HG03159 (cell line): Measurements from ENCODE around the gene HAGH.
"Not testable (repeated sequence)": the region's sequence is repeated elsewhere in the genome, so short reads cannot be mapped to it uniquely, and the experiment has no call there.

ENCODE experiments used
- ATAC-seq: cut with Tn5 transposase; IDR thresholded peaks from one replicate; pipeline ENCODE4 v1.9.1; 2021; ENCODE audit warnings: mild to moderate bottlenecking, moderate library complexity; ENCODE audit not compliant: unreplicated experiment

Gene HAGH

DNA sequence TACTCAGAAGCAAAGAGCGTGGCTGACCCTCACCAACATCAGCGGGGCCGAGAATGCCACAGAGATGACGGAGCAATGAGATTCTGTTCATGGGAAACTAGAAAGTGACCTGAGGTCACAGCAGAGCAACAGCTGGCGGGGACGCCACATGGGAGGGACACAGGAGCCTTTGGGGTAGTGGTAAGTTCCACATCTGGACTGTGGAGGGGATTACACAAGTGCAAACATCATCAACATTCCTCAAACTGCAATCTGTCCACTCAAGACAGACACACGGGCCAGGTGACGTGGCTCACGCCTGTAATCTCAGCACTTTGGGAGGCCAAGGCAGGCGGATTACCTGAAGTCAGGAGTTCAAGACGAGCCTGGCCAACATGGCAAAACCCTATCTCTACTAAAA, 11.2 kb downstream of the HAGH start:
- ATAC-seq, result no peak

DNA sequence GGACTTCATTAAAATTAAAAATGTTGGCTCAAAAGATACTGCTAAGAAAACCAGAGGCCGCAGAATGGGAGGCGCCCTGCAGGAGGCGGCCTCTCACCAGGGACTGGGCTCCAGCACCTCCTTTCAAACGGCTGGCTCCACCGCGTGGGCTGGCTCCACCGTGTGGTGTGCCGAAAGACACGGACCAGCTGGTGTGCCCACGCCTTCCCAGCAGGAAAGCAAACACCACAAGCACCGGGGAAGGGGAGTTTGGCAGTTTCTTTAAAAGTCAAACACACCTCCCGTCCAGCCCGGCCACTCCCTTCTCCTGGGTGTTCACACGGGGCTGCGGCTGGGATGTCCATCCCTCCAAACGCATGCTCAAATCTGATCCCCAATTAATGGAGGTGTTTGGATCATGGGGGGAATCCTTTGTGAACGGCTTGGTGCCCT, 13.9 kb downstream of the HAGH start:
- no peak for ATAC-seq

DNA sequence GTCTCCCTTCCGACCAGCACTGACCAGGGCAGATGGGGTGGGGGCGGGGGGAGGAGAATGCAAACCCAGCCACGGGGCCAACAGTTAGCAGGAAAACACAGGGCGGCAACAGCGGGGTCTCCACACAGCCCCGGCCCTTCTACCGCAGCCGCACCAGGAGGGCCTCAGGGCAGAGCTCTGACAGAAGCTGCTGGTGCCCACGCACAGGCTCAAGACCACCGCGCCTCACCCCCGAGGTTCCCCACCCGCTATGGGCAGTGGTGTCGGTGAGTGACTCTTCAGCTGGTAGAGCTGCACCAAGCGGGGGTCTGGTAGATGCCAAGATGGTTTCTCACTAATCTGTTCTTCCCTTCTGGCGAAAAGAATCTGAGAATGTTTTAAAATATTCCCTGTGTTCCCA, 16.1 kb downstream of the HAGH start:
- ATAC-seq, result no peak

DNA sequence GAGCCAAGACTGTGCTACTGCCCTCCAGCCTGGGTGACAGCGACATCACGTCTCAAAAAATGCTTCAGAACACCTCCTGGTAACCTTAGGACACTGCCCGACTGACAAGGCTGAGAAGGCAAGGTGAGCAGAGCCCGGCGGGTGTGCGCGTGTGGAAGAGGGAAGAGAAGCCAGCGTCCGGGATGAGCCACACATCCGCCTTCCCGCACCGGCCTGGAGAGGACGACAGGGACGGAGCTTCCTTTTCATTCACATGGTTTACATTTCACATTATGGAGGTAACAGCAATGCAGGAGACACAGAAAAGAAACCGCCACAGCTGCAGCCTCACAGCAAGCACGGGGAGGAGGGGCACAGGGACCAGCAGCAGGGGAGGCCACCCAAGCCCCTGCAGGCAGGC, 16.5 kb downstream of the HAGH start:
- no peak for ATAC-seq

DNA sequence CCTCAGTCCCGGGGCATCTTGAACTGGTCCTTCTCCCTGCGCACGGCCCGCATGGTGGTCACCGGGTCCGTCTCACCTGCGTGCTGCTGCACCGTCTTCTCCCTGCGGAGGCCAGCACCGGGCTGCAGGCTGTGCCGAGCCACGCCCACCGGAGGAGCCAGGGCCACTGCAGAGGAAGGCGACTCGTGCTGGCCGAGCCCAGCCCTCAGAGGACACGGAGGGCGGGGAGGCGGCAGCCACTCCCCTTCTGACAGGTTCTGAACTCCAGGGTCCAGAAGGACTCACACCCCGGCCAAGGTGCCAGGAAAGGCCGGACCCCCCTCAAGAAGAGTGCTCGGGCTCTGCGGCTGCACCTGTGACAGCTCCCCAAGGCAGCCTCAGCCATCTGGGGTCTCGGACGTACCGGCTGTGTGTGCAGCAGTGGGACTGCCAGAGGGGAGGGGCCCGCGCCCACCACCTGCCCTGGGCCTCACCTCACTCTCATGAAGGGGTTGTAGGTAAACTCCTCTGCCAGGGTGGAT, 17.3 kb downstream of the HAGH start:
- ATAC-seq, result no peak

DNA sequence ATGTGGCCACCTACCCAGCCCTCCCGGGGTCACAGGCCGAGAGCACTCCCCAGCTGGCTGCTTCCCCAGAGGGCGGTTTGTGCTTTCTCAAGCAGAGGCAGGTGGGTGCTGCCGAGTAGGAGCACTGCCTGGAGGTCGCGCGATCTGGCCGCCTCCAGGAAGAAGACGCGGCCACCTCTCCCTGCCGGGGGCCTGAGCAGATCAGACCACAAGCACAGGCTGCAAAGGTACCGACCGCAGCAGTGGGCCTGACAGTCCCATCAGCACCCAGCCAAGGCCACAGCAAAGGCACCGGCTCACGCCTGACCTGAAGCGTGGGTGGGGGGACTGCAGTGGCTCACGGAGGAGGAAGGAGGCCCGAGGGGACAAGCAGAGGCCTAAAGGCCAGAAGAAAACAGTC, 17.9 kb downstream of the HAGH start:
- no peak for ATAC-seq

DNA sequence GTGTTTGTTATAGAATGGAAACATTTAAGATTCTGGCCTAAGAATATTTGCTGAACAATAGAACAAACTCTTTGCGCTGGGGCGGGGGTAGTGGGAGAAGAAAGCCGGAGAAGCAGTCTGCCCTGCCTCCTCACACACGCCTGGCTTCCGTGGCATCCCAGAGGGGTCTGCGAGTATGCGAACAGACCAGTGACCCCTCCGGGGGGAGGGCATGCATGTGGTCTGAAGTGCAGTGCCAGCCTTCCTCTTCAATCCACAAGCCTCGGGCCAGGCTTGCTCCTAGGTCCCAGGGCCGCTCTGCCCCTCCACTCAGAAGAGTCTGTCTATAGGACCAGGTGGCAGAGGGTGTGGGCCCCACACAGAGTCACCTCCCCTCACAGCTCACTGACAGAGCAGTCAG, 19.0 kb downstream of the HAGH start:
- ATAC-seq, result no peak

DNA sequence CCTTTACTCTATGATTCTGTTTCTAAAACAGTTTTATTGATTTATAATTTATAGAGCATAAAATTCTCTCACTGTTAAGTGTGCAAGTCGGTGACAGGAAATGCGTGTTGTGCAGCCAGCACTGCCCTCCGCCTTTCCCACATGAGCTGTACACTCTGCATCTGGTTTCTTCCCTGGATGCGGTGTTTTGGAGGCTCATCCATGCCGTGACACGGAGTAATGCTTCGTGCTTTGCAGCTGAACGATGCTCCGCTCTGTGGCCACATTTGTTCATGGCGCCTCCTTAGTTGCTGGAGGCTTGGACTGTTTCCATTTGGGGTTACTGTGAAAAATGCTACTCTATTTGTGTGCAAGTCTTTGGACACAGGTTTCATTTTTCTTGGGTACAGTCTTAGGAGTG, 25.9 kb downstream of the HAGH start:
- ATAC-seq, result no peak

DNA sequence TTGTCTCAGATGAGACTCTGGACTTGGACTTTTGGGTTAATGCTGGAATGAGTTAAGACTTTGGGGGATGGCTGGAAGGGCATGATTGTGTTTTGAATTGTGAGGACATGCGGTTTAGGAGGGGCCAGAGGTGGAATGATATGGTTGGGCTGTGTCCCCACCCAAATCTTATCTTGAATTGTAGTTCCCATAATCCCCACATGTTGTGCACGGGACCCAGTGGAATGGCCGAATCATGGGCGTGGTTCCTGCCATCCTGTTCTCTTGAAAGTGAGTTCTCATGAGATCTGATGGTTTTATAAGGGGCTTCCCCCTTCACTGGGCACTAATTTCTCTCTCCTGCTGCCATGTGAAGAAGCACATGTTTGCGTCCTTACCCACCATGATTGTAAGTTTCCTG, 27.4 kb downstream of the HAGH start:
- ATAC-seq, result not testable (repeated sequence)

DNA sequence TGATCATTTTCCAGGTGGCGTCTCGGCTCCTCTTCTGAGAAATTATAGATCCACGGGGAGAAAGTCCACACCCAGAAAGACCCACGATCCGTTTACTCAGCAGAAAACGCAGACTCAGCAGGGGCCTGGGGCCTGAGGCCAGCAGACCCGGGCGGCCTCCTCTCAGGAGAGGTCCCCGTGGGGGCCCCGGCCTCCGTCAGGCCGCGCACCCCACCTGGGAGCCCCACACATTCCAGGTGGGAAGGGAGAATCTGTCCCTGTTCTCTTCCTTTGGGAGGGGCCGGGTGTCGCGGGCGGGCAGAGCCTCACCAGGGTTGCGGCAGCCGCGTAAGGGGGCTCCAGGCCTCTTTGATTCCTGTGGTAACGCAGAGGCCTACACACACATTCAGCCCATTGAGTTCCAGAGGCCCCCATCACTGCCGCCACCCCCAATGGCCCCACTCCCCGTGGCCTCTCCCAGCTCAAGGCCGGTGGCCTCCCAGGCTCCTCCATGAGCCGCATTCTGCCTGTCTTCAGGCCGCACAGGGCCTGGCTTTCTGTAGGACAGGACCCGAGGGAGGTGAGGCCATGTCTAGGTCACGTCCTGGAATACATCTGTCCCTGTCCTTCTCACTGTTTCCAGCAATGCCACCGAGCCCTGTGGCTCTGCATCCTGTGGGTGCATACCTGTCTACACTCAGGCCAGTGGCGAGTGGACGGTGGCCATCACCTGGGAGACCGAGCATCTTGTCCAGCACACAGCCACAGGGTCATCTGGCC, 31.5 kb downstream of the HAGH start:
- no peak for ATAC-seq

DNA sequence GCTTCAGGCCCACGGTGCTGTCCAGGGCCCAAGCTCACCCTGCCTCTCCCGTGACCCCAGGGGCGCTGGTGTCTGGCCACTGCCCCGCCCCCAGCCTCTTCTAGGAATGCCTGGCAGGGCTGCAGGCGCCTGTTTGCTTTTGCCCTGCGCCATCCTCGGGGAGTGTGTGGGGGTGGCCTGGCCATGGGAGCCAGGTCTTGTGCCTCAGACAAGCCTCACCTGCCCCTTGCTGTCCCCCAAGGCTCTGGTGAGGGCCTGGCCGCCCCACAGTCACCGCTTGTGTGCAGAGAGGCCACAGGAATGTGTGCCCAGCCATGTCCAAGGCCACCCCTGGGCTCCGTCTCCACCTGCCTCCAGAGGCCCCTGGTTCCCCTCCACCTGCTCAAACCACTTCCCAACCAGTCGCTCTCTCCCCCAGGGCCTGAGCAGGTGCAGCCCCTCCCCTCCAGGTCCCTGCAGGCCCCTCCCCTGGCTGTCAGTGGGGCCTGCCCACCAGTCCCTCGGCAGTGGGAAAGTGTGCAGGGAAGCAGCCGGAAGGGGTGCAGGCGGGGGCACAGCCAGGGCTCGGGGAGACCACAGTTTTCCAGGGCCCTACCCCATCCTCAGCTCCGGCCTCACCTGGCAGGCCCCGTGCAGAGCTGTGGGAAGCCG, 32.3 kb downstream of the HAGH start:
- ATAC-seq, result no peak

DNA sequence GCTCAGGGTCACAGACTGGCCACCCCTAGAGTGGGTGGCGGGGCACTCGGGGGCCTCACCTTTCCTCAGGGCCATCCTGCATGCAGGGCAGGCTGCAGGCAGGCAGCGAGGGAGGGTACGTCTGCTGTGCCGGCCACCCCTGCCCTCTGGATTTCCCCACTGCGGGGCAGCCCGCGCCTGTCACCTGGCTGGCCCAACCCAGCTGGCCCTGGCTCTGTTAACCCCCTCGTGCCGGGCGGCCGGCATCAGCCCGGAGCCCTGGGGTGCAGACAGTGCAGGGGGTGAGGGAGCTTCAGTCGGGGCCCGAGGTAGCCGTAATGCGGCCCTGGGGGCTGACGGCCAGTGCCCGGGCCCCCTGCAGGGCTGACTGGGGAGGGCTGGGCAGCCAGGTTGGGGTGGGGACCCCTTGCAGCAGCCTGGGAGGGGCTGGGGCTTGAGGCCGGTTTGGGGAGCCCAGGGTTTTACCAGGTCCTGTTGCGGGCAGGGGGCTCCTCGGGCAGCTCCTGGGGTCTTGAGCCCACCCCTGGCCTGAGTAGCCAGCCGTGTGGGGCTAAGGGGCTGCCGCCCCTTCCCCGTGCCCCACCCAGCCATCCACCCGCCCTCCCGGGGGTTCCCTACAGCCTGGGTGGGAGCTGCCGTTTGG, 32.9 kb downstream of the HAGH start, which contains the start of gene IGFALS:
Gene IGFALS (minus strand): TSS at position 128 of the 643 bp plus-strand sequence. CDS start 53 bp downstream, at position 75.
- no peak for ATAC-seq

DNA sequence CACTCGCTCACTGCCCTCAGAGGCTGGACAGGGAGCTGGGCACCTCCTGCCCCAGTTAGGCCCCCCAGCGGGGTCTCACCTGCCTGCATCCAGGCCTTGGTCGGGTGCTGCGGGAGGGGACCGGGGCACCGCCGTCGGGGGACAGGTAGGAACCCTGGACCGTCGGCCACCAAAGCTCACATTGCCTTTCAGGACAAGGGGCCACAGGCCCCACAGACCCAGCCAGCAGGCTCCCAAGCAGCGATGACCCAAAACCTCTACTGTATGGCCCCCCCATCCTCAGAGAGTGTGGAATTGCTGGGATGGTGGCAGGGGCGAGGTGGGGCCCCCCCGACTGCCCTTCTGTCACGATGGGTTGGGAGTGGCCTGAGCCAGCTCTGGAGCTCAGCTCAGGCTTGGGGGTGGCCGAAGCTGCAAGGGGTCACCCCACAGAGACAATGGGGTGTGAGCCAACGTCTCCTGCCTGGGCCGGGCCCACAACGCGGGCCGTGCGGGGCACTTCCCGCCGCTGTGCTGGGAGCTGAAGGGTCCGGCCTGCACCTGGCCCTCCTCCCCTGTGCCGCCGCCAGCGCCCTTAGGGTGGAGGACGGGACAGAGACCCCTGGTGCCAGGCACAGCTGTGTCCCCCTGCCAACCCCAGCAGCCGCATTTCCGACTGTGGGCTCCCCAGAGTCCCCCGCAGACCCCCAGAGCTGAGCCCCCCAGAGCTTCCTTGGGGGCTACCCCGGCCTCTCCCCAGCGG, 33.6 kb downstream of the HAGH start:
- no peak for ATAC-seq

DNA sequence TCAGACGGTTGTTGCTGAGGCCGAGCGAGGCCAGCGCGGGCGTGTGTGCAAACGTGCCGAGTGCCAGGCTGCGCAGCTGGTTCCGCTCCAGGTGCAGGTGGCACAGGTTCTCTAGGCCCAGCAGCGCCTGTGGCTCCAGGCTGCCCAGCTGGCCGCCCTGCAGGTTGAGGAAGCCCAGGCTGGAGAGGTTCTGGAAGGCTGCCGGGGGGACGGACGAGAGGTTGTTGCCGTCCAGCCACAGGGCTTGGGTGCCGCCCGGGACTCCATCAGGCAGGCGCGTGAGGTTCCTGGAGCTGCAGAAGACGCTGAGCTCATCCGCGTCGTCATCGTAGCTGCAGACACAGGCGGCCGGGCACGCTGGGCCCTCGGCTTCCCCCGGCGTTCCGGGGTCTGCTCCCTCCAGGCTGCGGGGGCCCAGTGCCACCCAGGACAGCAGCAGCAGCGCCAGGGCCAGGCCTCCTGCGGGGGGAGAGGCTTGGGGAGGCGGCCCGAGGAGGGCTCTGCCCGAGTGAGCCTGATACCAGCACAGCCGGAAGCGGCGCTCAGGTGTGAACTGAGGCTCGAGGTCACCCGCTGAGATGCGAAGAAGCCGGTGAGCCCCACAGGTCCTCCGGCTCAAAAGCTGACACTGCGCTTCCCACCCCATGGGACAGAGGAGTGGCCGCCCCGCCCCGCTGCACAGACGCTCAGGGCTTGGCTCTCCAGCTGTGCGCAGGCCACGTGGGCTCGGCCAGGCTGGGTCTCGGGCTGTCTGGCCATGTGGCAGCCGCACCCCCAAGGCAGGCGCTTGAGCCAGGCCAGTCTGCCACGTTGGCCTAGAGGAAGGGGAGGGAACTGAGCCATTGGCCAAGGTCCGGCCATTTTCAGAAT, 34.4 kb downstream of the HAGH start:
- no peak for ATAC-seq

DNA sequence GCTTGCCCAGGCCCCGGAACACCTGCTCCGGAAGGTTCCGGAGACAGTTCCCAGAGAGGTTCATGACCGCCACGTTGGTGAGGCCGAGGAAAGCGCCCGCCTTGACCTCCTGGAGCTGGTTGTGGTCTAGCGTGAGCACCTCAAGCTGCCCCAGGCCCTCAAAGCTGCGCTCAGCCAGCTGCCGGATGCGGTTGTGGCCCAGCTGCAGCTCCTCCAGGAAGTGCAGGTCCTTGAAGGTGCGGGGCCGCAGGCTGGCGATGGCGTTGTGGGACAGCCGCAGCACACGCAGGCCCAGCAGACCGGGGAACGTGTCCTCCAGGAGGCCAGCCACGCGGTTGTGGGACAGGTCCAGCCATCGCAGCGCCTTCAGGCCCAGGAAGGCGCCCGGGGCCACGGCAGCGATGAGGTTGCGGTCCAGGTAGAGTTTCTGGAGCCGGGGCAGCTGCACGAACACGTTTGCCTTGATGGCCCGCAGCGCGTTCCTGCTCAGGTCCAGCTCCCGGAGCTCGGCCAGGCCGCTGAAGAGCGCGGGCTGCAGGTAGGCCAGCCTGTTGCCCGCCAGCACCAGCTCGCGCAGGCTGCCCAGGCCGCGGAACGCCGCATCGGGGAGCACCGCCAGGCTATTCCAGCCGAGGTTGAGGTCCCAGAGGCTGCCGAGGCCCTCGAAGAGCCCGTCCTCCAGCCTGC, 35.2 kb downstream of the HAGH start:
- ATAC-seq, result no peak

DNA sequence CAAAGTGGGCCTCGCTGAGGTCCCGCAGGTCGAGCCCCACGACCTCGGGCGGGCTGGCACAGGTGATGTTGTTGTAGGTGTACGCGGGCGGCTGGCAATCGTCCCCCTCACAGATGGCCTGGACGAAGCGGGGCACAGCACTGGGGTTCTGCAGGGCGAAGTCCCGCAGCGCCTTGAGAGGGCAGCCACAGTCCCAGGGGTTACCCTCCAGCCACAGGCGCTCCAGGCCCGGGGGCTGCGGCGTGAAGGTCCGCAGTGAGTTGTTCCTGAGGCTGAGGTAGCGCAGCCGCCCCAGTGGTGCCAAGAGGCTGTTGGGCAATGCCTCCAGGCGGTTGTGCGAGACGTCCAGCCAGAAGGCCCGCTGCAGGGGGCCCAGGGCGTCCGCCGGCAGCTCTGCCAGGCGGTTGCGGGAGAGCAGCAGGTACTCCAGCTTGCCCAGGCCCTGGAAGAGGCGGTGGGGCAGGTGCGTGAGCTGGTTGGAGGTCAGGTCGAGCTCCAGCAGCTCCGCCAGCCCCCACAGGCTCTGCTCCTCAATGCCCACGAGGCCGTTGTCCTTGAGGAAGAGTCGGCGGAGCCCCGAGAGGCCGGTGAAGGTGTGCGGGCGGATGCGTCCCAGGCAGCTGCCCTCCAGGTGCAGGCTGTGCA, 35.9 kb downstream of the HAGH start:
- no peak for ATAC-seq

DNA sequence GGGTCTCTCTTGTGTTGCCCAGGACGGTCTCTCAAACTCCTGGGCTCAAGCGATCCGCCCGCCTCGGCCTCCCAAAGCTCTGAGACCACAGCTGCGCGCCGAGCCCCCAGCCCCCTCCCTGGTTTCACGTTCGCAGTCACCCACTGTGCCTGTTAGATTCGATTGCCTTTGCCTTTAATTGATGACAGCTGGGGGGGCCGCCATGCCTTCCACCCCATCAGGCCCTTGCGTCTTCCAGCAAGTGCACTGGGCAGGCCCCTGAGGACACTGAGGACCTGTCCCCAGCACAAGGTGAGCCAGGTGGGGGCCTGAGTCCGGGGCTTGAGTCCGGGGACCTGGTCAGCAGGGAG, 36.4 kb downstream of the HAGH start:
- no peak for ATAC-seq

DNA sequence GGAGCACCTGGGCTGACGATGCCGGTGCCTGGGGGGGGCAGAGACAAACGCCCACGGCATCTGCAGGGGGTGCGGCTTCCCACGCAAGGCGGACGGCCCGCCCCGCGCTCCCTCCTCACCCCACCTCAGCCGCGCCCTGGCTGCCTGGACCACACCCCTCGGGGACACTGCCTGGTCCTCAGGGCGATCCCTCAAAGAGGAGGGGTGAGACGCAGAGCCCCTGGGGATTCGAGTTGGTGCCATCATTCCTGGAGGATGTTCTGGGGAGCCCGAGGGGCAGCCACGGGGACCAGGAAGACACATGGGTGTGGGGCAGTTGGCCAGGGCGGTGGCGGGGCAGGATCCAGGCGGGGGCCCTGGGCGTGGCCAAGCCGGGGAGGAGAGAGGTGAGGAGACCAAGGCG, 37.0 kb downstream of the HAGH start:
- ATAC-seq, result no peak

DNA sequence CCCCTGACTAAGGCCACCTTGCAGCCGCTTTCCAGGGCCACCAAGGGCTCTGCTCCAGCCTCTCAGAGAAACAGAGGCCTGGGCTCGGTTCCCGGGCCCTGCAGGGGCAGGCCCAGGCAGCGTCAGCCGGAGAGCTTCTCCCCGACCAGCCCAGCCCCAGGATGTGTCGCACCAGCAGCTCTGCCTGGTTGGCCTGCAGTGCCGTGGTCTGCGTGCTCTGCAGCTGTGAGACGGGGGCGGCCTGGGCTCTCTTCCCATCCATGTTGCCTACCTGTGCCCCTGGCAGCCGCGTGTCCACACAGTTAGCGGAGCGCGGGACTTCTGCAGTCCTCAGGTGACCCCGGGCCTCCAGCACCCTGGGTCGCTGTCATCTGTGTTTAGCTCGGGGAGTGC, 37.9 kb downstream of the HAGH start:
- ATAC-seq, result no peak
